ENCODE data around the gene PLXNA2.

DNA sequence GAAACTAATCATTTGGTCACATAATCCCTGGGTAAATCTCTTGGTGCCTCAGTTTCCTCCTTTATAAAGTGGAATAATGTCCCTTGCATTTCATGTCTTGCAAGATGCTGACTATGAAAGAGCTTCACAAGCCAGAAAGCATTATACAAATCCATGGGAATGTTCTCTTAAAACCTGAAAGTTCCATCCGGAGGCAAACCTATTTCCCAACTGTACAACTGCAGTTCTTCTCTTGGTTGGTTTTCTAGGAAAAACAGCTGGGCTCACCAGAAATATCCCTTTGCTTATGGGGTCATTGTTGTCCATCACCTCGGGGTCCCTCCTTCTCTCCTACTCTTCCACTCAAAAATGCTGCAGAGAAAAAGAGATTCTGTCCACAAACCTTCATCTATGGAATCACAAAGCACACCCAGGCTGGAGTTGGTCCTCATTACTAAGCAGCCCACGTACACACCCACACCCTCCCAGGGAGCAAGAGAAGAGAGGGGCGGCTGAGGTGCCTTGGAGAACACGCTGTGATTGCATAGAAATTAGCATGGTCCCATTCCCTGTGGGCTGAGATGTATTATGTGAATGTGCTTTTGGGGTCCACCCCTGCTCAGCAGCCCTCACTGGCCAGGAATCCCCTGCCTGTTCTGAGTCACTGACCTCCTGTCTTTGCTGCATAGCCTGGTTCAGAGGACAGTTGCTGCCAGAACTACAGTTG, 5.0 kb upstream of the PLXNA2 start:
- TF ChIP-seq, protein P1, sequence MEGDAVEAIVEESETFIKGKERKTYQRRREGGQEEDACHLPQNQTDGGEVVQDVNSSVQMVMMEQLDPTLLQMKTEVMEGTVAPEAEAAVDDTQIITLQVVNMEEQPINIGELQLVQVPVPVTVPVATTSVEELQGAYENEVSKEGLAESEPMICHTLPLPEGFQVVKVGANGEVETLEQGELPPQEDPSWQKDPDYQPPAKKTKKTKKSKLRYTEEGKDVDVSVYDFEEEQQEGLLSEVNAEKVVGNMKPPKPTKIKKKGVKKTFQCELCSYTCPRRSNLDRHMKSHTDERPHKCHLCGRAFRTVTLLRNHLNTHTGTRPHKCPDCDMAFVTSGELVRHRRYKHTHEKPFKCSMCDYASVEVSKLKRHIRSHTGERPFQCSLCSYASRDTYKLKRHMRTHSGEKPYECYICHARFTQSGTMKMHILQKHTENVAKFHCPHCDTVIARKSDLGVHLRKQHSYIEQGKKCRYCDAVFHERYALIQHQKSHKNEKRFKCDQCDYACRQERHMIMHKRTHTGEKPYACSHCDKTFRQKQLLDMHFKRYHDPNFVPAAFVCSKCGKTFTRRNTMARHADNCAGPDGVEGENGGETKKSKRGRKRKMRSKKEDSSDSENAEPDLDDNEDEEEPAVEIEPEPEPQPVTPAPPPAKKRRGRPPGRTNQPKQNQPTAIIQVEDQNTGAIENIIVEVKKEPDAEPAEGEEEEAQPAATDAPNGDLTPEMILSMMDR (conservative IDR thresholded peaks at IDR 0.05; ENCODE audit: low read depth, low read length), result no peak
- no peak for TF ChIP-seq EZH2 (IDR thresholded peaks at IDR 0.05; ENCODE audit: borderline replicate concordance, low read depth, low read length, poor library complexity, severe bottlenecking)
